Neural crest cell (in vitro differentiated cells): ENCODE measurements around the gene SHISA8. TPM values are rescaled to one million over a fixed set of nuclear protein-coding genes. Genes with fewer than 3 reads are reported as not detected.

Experiments
- DNase-seq: peaks from one replicate; pipeline ENCODE4 v3.0.0; 2021; ENCODE audit warnings: low read depth, mixed read lengths, low spot score
- H3K27ac Mint-ChIP-seq: one replicate; pipeline ENCODE4 v1.8.0; 2021; ENCODE audit warnings: mild to moderate bottlenecking, mixed read lengths; ENCODE audit not compliant: unreplicated experiment
- H3K27me3 Mint-ChIP-seq: 2 replicates; pipeline ENCODE4 v1.8.0; 2021; ENCODE audit warnings: low read depth, mild to moderate bottlenecking, mixed read lengths
- H3K36me3 Mint-ChIP-seq: 2 replicates; pipeline ENCODE4 v1.8.0; 2021; ENCODE audit warnings: low read depth, mild to moderate bottlenecking, mixed read lengths
- H3K4me1 Mint-ChIP-seq: 2 replicates; pipeline ENCODE4 v1.8.0; 2021; ENCODE audit warnings: mixed read lengths
- H3K4me3 Mint-ChIP-seq: one replicate; pipeline ENCODE4 v1.8.0; 2021; ENCODE audit warnings: mild to moderate bottlenecking, mixed read lengths
- H3K9me3 Mint-ChIP-seq: 2 replicates; pipeline ENCODE4 v1.8.0; 2021; ENCODE audit warnings: mixed read lengths
- long read RNA-seq: library from polyadenylated mRNA; unstranded; transcript quantifications from one replicate; pipeline ENCODE4 v2.0.0, GENCODE V29; 2020
- total RNA-seq: library from RNA; stranded (reverse); gene quantifications from 2 replicates; pipeline ENCODE4 v1.2.1, GENCODE V29; 2021
- TF ChIP-seq, protein P1 (sequence below): fragments of 200-600 bp; sonication (generic); conservative IDR thresholded peaks from 2 replicates; pipeline ENCODE4 v1.5.0; 2021; ENCODE audit warnings: antibody characterized with exemption, mild to moderate bottlenecking

The SHISA8 gene
- 0.19 TPM in 1 of 2 replicates, not detected in the other for total RNA-seq
- long read RNA-seq: 0 reads

DNA sequence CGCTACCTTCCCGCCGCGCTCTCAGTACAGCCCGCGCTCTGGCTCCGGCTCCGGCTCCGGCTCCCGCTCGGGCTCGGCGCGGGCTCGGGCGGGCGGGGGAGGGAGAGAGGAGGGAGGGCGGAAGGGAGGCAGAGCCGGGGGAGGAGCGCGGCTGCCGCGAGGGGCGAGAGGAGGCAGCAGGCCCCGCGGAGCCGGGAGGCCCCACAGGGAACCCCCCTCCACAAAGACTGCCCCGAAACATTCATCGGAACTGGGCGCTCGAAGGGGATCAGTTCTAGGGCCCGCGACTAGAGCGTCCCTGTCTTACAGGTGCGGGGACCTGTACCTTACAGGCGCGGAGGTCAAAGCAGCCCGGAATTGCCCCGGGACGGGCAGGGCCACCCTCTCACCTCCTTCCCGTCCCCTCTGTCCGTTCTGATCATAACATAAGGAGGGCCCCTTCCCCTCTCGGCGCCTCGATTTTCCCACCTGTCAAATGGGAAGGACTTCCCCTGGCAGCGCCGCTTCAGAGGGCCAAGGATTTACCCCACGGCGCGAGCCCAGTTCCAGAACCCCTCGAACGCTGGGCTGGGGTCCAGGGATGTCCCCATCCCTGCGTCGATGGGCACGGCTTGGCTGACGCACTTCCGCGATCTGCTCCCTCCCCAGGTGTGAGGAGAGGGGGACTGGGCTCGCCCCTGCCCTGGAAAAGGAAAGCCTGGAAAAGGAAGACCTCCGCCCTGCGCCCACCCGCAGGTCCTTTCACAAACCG is at the start of gene SHISA8:
SHISA8 (minus strand) TSS at position 40 of the 751 bp plus-strand sequence. CDS start 407 bp downstream, outside the sequence.
- no peak within 1 kb of the TSS for H3K27ac Mint-ChIP-seq
- TF ChIP-seq, protein P1, sequence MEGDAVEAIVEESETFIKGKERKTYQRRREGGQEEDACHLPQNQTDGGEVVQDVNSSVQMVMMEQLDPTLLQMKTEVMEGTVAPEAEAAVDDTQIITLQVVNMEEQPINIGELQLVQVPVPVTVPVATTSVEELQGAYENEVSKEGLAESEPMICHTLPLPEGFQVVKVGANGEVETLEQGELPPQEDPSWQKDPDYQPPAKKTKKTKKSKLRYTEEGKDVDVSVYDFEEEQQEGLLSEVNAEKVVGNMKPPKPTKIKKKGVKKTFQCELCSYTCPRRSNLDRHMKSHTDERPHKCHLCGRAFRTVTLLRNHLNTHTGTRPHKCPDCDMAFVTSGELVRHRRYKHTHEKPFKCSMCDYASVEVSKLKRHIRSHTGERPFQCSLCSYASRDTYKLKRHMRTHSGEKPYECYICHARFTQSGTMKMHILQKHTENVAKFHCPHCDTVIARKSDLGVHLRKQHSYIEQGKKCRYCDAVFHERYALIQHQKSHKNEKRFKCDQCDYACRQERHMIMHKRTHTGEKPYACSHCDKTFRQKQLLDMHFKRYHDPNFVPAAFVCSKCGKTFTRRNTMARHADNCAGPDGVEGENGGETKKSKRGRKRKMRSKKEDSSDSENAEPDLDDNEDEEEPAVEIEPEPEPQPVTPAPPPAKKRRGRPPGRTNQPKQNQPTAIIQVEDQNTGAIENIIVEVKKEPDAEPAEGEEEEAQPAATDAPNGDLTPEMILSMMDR: no peak
- H3K9me3 Mint-ChIP-seq: no peaks in the 10 kb centered on the region
- no peaks in the 10 kb centered on the region for H3K36me3 Mint-ChIP-seq
- H3K4me3 Mint-ChIP-seq: peak within 1 kb of the TSS; percentile 80
- H3K27me3 Mint-ChIP-seq: peaks cover 83% of the 10 kb centered on the region
- no peak for DNase-seq
- H3K4me1 Mint-ChIP-seq: peaks cover 3% of the 10 kb centered on the region

DNA sequence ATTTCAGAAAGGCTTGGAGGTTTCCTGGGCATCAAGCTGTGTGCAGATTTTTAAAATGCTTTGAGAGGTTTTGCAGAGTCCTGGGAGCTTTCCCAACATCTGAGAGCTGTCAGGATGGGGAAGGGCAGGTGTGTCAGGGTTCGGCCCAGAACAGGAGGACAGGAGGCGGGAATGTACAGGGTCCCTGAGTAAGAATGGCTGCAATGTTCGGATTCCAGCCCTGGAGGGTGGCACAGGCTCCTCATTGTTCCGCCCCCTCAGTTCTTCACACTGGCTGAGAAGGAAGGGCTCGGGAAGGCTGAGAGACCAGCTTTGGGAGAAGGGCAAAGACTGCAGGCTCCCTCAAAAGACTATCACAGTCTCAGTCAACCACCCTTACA is 49.2 kb upstream of the SHISA8 start:
- Mint-ChIP-seq H3K4me1 (peaks cover 37% of the 10 kb centered on the region), H3K27ac (no peak overlapping the region), H3K27me3 (no peaks in the 10 kb centered on the region), H3K9me3 (no peaks in the 10 kb centered on the region), H3K36me3 (no peaks in the 10 kb centered on the region), H3K4me3 (peak overlapping the region; percentile 19)
- DNase-seq: no peak
- TF ChIP-seq, protein P1: no peak

DNA sequence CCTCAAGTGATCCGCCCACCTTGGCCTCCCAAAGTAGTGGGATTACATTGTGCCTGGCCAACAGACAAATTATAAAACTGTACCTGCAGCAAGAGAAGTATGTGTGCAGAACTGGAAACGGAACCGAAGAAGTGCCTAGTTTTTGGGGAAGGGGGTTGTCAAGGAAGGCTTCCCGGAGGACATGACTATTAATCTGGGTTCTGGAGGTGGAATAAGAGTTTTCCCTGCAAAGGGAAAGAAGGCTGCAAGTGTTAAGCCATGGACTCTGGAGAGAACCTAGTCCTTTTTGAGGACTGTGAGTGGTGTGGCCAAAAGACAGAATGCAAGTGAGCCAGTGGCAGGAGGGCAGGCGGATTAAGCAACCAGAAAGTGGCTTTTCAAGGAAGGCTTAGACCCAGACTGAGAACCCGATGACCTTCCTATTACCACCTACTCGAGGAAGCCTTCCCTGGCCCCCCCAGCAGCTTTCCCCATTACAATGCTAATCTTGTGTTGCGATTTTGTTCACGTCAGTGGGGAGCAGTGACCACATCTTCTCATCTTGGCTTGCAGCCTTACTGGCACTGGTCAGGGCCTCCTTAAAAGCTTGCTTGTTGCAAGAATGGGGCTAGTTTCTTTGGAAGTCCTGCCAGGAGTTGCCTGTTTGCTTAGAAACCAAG is 48.7 kb upstream of the SHISA8 start:
- H3K4me1 Mint-ChIP-seq: peaks cover 37% of the 10 kb centered on the region
- H3K36me3 Mint-ChIP-seq: no peaks in the 10 kb centered on the region
- no peaks in the 10 kb centered on the region for H3K9me3 Mint-ChIP-seq
- DNase-seq: no peak
- no peak overlapping the region for H3K4me3 Mint-ChIP-seq
- TF ChIP-seq, protein P1: no peak
- no peaks in the 10 kb centered on the region for H3K27me3 Mint-ChIP-seq
- H3K27ac Mint-ChIP-seq: peak overlapping the region; percentile 21

DNA sequence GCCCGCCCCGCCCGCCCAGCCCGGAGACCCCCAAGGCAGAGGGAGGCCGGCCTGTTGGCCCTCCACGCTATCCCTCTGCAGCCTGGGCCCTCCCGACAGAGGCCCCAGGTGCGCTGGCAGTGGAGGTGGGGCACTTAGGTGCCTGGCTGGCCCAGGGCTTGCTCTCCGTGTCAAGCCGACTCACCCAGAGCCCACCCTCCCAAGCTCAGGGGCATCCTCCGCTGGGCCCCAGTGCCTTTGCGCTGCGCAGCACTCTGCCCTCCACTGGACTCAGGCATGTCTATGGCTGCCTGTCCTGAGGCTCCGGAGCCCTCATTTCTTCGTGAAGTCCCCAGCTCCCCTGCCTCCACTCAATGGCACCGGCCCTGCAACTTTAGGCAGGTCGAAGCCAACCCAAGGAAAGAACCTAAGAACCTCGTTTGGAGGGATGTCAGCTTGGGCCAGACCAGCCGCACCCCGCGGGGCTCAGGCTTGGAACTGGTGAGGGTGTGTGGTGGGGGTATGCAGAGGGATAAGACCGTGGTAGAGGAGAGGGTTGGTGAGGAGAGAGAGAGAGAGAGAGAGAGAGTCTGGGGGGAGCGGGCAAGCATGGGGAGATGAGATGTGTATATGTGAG is 43.2 kb upstream of the SHISA8 start:
- Mint-ChIP-seq H3K27me3 (peaks cover 3% of the 10 kb centered on the region), H3K4me1 (peaks cover 18% of the 10 kb centered on the region), H3K36me3 (no peaks in the 10 kb centered on the region), H3K27ac (no peak overlapping the region), H3K4me3 (no peak overlapping the region), H3K9me3 (no peaks in the 10 kb centered on the region)
- TF ChIP-seq, protein P1: peak; percentile 45
- no peak for DNase-seq

DNA sequence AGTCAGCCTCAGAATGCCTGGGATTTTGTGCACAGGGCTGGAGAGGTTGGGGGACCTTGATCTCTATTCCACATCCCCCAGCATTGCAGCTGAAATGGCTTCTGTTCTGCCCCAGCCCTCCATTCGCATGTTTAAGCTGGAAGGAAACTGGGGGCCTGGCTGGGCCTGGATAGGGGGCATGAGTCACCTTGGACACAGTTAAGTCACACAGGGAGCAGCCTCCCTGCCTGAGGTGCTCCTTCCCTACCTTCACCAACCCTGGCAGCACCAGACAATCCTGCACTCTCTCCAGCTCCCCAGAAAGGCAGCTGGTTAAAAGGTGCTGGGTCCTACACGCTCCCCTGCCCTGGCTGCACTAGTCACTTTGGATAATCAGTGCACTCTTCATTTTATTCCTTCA is 37.8 kb upstream of the SHISA8 start:
- no peaks in the 10 kb centered on the region for H3K9me3 Mint-ChIP-seq
- H3K27me3 Mint-ChIP-seq: peaks cover 3% of the 10 kb centered on the region
- TF ChIP-seq, protein P1: no peak

More for the DNA sequence above, 37.8 kb upstream of the SHISA8 start:
- Mint-ChIP-seq H3K4me1 (peaks cover 40% of the 10 kb centered on the region), H3K36me3 (no peaks in the 10 kb centered on the region), H3K27ac (peak overlapping the region; percentile 27), H3K4me3 (no peak overlapping the region)
- no peak for DNase-seq
